Right renal cortex interstitium (tissue), 3 donors: ENCODE measurements around the gene COL13A1. TPM values are rescaled to one million over a fixed set of nuclear protein-coding genes. Genes with fewer than 3 reads are reported as not detected.

Experiments
- DNase-seq, 3 donors: peaks; one replicate each; pipeline ENCODE4 v3.0.0-alpha.2; 2013; ENCODE audit warnings: low read depth in 3 of 3, low spot score in 2 of 3
- polyA plus RNA-seq, 3 donors: library from polyadenylated mRNA; unstranded; fragments of 120-200 nt; gene quantifications; one replicate each; pipeline ENCODE4 v1.2.1, GENCODE V29; 2013; ENCODE audit not compliant: insufficient read length in 3 of 3

Gene COL13A1
- polyA plus RNA-seq, 3 donors = 19.5 to 21.5 (median 19.6) TPM

GRCh38 chr10:69843923-69844322 is 42.2 kb downstream of the COL13A1 start:
- DNase-seq = no peak

GRCh38 chr10:69844698-69845097 is 43.0 kb downstream of the COL13A1 start:
- no peak for DNase-seq

DNA sequence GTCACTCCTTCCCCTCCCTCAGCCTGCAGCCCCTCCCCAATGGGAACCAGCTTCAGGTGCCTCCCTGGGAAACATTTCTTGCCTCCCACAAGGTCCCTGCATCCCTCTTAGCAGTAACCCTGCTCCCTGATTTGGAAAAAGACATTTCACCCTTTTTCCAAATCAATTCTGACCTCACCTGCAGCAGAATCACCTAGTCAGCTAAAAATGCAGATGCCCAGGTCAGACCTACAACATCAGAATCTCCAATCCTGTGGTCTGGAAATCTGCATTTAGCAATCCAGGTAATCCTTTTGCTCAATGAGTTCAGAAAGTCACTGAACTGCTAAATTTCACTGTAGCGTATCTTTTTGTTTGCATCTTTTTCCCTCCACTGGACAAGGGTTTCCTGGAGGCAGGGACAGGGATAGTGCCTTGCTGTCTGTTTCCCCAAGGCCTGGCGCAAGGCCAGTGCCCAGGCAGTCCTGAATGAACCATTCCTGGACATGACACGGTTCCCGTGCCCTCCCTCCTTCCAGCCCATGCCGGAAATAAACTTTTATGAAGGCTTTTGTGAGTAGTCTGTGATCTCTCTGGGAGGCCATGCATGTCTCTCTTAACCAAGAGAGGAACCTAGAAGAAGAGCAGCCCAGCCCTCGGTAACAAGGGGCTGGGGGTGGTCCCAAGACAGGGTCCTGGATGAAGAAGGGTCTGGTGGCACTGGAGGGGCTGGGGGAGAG is 44.0 kb downstream of the COL13A1 start:
- DNase-seq = no peak

DNA sequence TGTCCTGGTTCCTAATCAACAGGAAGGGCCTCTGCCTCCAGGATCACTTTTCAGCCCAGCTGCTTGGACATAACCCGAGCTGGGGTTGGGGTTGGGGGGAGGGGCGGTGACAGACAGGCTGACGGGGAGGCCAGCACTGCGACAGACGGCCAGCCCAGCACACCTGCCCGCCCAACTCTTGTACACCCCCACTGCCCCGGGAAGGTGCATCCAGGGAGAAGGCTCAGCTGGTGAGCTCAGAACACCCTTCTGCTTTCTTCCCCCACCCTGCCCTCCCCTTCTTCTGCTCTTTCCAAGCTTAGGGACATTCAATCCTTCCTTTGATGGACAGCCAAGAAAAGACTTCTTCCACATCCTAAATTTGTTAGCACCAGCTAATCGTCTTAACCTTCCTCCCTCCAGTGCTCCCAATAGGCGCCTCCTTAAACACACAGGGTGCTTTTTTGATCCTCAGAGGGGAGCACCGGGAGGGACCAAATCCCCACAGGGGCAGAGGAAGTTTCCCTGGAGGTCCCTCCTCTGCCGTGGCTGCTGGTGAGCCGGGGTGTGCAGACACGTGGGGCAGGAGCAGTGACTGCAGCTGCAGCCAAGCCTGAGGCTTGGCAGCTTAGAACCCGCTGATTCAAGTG is 44.7 kb downstream of the COL13A1 start:
- DNase-seq = no peak

DNA sequence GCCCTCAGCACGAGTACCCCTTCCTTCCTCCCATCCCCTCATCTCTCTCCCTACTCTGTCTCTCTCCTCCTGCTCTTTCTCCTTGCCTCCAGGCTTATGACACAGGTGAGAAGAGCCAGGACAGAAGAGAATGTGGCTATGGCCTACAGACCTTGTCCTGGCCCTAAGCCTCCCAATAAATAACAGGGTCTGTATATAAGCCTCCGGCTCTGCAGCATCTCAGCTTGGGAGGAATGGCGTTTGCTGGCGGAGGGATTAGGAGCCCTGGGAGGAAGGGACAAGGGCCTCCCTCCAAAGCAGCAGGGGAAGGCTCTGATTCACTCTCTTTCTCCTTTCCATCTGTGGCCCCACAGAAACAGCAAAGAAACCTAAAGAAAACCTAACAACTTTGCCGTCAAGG is 45.8 kb downstream of the COL13A1 start:
- no peak for DNase-seq

- no peak for DNase-seq
Observed at GRCh38 chr10:69847883-69848282, 46.2 kb downstream of the COL13A1 start.

DNA sequence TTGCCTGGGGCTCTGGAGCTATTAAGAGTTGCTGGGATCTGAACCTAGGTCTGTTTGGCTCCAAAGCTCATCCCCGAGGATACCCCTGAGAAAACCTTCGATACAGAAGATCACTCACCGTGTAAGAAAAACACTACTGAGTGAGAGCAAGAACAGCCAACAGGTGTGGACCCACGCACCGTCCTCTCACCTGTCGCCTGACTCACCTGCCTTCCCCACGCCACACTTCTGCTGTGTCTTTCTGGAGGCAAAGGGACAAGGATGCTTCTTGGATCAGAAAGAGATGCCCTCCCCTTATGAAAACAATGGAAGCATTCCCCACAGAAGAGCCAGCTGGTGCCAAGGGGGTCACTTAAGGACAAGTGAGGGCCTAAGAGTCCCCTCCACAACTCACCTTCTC is 46.7 kb downstream of the COL13A1 start:
- no peak for DNase-seq

DNA sequence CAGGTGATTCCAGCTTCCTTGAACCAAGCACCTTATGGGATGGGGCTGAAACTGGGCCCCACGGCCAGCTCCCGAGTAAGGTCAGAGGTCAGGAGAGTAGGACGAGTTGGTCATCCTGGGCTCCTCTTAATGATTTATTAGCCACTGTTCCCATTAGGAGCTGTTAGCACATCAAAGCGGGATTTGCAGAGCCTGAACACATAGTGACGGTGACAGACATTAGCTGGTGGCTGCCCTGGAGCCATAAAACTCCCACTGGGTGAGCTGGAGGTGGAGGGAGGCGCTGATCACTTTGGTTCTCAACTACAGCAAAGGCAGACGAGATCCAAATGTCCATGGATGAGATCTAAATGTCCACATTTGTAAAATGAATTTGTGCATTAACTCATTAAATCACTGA is 48.1 kb downstream of the COL13A1 start:
- DNase-seq = no peak

DNA sequence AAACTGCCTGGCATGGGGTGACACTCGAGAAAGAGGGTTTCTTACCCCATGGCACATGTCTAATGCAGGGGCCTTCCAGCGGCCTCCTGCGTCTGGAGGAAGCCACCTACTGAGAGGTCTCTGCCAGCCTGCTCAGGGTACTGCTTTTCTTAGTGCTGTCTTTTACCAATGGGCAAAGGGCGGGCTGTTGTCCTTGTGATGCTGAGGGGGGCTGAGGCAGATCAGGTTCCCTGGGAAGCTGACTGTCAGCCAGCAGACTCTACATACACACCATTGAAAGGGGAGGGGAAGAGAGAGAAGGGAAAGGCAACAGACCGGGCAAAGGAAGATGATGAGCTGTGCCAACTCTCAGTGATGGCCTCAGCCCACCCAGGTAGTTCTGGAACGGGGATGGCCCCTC is 48.7 kb downstream of the COL13A1 start:
- no peak for DNase-seq

- DNase-seq = no peak
Observed at GRCh38 chr10:69851306-69851705, 49.6 kb downstream of the COL13A1 start.

DNA sequence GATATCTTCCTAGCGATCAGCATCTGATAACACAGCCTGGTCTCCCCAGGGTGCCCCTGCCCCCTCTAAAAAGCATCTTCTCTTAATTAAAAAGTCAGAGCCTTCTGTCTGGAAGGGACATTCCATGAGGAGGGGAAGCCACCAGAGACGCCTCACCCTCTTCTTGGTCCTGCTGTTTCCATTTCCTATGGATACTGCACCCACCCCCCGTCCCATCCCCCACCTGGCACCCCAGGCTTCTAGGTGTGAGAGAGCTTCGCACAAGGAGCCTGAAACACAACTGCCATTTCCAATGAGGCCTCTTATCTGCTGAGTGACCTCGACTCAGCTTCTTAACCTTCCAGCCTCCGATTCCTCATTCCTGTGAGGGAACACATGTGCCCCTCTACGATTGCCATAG is 51.4 kb downstream of the COL13A1 start:
- no peak for DNase-seq

DNA sequence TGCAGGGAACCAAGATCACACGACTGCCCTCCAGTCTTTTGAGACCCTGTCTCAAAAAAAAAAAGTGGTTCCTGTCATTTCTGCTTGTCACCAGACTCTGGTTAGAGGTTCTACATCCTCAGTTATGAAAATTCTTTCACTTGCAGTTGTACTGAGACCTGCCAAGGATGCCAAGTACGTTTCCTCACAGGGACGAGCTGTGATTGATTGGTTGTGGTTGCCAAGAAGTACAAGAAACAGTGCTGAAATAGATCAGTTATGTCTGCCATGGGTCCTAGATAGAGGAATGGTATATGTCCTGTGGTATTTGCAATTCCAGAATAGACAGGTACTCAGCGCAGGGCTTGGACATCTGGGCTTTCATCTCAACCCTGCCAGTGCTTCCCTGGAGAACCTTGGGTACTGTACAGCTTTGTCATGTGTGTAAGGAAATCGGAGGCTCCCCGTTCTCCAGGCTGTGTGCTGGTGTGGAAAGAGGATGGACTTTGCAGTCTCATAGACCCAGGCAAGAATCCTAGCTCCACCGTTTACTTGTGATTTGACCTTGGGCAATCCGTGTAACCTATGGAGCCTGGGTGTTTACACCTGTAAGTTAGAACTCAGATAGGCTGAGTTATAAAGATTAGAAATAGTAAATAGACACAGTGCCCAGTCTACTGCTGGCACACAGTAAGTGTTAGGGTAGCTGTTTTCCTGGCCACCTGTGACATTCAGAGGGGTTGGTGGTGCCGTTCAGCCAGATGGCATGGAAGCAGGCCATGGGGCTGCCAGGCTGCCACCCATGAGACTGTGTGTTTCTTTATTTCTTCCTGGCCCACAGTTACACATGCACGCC is 53.0 kb downstream of the COL13A1 start:
- no peak for DNase-seq

DNA sequence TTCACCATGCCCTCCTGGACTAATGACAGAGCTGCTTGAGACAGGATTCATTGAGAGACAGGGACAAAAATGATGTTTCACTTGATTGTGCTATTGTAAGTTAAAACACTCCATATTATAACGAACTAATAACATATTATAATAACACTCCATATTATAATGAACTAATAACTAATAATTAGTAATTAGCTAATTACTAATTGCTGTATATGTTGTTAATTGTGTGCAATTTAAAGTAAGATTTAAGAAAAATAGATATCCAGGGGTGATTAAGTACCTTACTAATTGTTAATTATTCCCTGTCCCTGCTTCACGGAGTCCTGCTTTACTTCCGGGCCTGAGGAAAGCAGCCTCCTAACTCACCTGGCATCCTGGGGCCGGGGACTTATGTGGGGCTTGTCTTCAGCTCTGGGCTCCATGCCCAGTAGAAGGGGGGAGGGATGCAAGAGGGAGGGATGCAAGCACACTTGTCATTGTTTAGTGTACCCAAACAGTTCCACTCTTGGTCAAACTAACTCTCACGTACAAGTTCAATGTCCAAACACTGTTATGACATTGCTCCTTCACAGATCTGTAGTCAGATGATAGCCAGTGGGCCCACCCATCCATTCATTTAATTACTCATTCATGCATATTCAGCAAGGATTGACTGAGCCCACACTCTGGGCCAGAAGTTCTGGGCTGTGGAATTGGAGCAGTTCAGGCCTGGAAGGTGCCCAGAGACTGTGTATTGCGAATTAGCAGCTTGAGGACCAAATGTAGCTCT is 53.8 kb downstream of the COL13A1 start:
- DNase-seq = no peak

DNA sequence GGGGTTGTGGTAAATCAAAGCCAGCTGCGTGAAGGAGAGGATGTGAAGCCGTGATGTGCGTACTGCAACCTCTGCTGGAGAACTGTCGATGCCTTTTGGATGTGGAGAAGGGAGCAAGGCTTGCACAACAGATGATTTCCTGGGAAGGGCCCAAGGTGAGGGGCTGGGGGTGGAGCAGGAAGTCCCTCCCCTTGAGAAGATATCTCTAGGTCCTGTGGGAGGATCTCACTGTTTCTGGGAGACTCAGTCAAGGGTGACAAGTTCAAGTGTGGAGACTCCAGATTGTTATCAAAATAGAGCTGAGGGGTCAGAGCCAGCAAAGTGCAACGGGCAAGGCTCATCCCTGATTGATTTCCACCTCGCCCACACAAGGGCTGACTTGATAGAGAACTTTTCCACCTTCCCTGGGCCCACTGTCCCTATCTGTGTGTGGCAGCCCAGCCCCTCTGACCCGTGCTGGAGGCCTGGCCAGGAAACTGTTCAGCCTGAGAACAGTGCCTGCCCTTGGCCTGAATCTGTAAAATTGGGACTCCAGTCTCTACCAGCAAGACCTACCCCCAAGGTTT is 55.0 kb downstream of the COL13A1 start:
- no peak for DNase-seq

DNA sequence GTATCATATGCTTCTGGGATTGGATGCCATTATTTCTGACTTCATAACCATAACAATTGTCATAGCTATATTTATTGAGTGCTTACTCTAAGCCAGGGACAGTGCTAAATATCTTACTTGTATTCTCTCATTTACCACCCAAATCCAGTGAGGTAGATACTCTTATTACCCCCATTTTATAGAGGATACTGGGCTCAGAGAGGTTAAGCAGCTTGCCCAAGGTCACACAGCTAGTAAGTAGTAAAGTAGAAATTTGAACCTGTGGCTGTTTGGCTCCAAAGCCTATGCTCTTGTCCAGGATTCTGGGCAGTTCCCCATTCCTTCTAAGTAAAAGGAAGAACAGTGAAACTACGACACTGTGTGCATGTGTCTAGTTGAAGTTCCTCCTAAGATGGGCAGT is 56.5 kb downstream of the COL13A1 start:
- no peak for DNase-seq

DNA sequence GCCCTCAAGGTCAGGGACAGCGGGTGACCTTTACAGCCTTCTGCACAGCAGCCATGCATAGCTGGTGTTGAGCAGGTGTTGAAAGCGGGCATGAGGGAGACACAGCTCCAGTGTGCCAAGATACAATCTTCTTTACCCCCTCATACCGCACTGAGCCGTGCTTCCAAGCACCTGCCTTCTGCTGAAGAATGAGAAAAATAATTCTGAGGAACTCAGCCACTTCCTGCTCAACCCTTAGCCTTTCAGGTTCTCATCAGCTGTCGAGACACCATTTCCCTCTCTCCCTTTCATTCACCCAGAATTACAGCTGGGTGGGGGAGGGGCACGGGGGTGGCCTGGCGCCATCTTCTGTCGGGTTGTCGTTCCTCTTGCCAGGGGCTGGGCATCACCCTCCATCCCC is 58.6 kb downstream of the COL13A1 start:
- DNase-seq = no peak

GRCh38 chr10:69861251-69862240 is 59.8 kb downstream of the COL13A1 start:
- no peak for DNase-seq

GRCh38 chr10:69862882-69863530 is 61.3 kb downstream of the COL13A1 start:
- DNase-seq = no peak

DNA sequence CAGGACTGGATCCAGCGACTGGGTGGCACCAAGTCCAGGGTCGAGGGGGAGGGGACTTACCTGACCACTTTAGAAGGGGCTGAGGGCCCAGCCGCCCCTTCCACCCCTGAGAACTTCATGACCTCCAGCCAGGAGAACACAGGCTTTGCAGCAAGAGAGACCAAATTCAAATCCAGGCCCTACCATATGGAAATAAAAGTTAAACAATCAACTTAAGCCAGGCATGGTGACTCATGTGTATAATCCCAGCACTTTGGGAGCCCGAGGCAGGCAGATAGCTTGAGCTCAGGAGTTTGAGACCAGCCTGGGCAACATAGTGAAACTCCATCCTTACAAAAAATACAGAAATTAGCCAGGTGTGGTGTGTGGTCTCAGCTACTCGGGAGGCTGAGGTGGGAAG is 61.9 kb downstream of the COL13A1 start:
- no peak for DNase-seq
